Naive thymus-derived CD4-positive, alpha-beta T cell (primary cell): ENCODE measurements around the gene ZDHHC1. TPM values are rescaled to one million over a fixed set of nuclear protein-coding genes. Genes with fewer than 3 reads are reported as not detected.
"Not testable (repeated sequence)": the region's sequence is repeated elsewhere in the genome, so short reads cannot be mapped to it uniquely, and the experiment has no call there.

Experiments
- ATAC-seq: fragments of 150-1000 bp; cut with Tn5 transposase; 2 replicates; pipeline ENCODE4 v1.10.0; 2021; ENCODE audit warnings: mild to moderate bottlenecking, moderate library complexity
- CTCF ChIA-PET: fragments of 350-600 bp; sonication (Branson Sonifier 250); formaldehyde crosslinking; loops from one replicate; lab custom pipeline; 2021; ENCODE audit warnings: antibody characterized with exemption; lab: Charles Lee
- POLR2A ChIA-PET: fragments of 350-600 bp; sonication (Branson Sonifier 250); formaldehyde crosslinking; loops from one replicate; lab custom pipeline; 2021; ENCODE audit warnings: antibody characterized with exemption, inconsistent platforms; lab: Charles Lee
- DNase-seq, 9 donors: peaks; one replicate each; pipeline versions ENCODE4 v3.0.0 to v3.0.0-alpha.2; 2020 to 2022; ENCODE audit warnings: mixed read lengths in 1 of 9
- H3K27ac ChIP-seq: one replicate; pipeline ENCODE4 v1.7.0; 2013; ENCODE audit warnings: mild to moderate bottlenecking, low read depth, low read length, moderate library complexity
- H3K27me3 ChIP-seq, 2 donors: one replicate each; pipeline ENCODE4 v1.7.0; 2013; ENCODE audit warnings: low read length in 2 of 2, mild to moderate bottlenecking in 2 of 2, moderate library complexity in 2 of 2; ENCODE audit not compliant: control insufficient read depth in 2 of 2, insufficient read depth in 2 of 2
- H3K36me3 ChIP-seq, 3 experiments: 1 replicate in 2 of 3; 2 replicates in 1 of 3; pipeline ENCODE4 v1.7.0; 2013; ENCODE audit warnings: low read length in 3 of 3, mild to moderate bottlenecking in 3 of 3, moderate library complexity in 1 of 3; ENCODE audit not compliant: insufficient read depth in 3 of 3, control insufficient read depth in 2 of 3
- H3K4me1 ChIP-seq, 2 donors: one replicate each; pipeline ENCODE4 v1.7.0; 2013; ENCODE audit warnings: low read length in 2 of 2, mild to moderate bottlenecking in 2 of 2, moderate library complexity in 1 of 2; ENCODE audit not compliant: control insufficient read depth in 2 of 2, insufficient read depth in 2 of 2
- H3K4me3 ChIP-seq: 2 replicates; pipeline ENCODE4 v1.7.0; 2013; ENCODE audit warnings: mild to moderate bottlenecking, low read length
- H3K9me3 ChIP-seq, 3 experiments: 1 replicate in 2 of 3; 2 replicates in 1 of 3; pipeline ENCODE4 v1.7.0; 2013; ENCODE audit warnings: low read length in 3 of 3; ENCODE audit not compliant: control insufficient read depth in 2 of 3
- H3K27ac Mint-ChIP-seq, 9 donors: one replicate each; pipeline ENCODE4 v1.8.0; 2020 to 2022; ENCODE audit warnings: mixed read lengths in 9 of 9, mild to moderate bottlenecking in 8 of 9, moderate library complexity in 5 of 9, inconsistent platforms in 2 of 9
- H3K27me3 Mint-ChIP-seq, 5 donors: one replicate each; pipeline ENCODE4 v1.8.0; 2021 to 2022; ENCODE audit warnings: mixed read lengths in 5 of 5, mild to moderate bottlenecking in 1 of 5
- H3K36me3 Mint-ChIP-seq, 5 donors: one replicate each; pipeline ENCODE4 v1.8.0; 2020 to 2022; ENCODE audit warnings: mixed read lengths in 5 of 5, mild to moderate bottlenecking in 3 of 5, inconsistent platforms in 1 of 5
- H3K4me1 Mint-ChIP-seq, 7 donors: one replicate each; pipeline ENCODE4 v1.8.0; 2020 to 2022; ENCODE audit warnings: mixed read lengths in 7 of 7, mild to moderate bottlenecking in 3 of 7, inconsistent platforms in 1 of 7
- H3K4me3 Mint-ChIP-seq, 10 donors: one replicate each; pipeline ENCODE4 v1.8.0; 2020 to 2022; ENCODE audit warnings: mild to moderate bottlenecking in 10 of 10, mixed read lengths in 10 of 10, moderate library complexity in 6 of 10, inconsistent platforms in 2 of 10
- H3K9me3 Mint-ChIP-seq, 11 donors: one replicate each; pipeline ENCODE4 v1.8.0; 2020 to 2022; ENCODE audit warnings: mixed read lengths in 11 of 11, mild to moderate bottlenecking in 4 of 11, inconsistent platforms in 1 of 11, moderate library complexity in 1 of 11
- intact Hi-C, 2 donors: fragments of 100-400 bp; cut with micrococcal nuclease; formaldehyde crosslinking; loops; one replicate each; pipeline ENCODE4 v1.15.1; 2023
- polyA plus RNA-seq, 2 donors: library from polyadenylated mRNA; unstranded; fragments of 300-500 nt; fragmentation: Illumina TruSeq; gene quantifications; one replicate each; pipeline ENCODE4 v1.2.3, GENCODE V29; 2021
- total RNA-seq, 6 experiments: library from RNA in 5 of 6; stranded (reverse) in 5 of 6; gene quantifications; 1 replicate in 5 of 6; 2 replicates in 1 of 6; pipeline ENCODE4 v1.2.3 and lab custom pipeline; 2021 to 2026

ZDHHC1 gene
- total and polyA plus RNA-seq, 7 experiments from 2014 or later = 0.34 to 3.6 (median 0.48) TPM; not detected in 4

DNA sequence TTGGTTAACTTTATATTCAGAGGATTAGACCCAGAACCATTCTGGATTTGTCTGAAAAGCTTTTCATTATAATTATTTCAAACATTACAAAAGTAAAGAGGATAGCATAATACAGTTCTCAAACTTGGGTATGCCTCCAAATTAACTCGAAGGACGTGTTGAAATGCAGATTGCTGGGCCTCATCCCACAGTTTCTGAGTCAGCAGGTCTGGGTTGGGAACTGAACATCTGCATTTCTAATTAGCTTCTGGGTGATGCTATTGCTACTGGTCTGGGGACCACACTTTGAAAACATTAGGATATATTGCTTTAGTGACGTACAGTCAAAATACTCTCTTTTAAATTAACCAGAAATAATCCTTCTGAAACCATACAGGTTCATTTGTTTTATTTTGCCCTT, 33.0 kb downstream of the ZDHHC1 start:
- H3K9me3 Mint-ChIP-seq = no peaks in the 10 kb centered on the region
- Histone ChIP-seq H3K36me3 (no peaks in the 10 kb centered on the region), H3K4me3 (no peak overlapping the region), H3K27me3 (no peaks in the 10 kb centered on the region), H3K4me1 (no peaks in the 10 kb centered on the region), H3K27ac (no peak overlapping the region), H3K9me3 (no peaks in the 10 kb centered on the region)
- H3K4me1 Mint-ChIP-seq = no peaks in the 10 kb centered on the region
- peaks cover 0 to 21% (median 0%) of the 10 kb centered on the region in 5 donors for H3K27me3 Mint-ChIP-seq
- intact Hi-C loops = no loop called here
- ATAC-seq = no peak
- ChIA-PET POLR2A (no interaction called here), CTCF (no interaction called here)
- H3K36me3 Mint-ChIP-seq = no peaks in the 10 kb centered on the region
- no peak for DNase-seq
- no peak overlapping the region for H3K4me3 Mint-ChIP-seq
- H3K27ac Mint-ChIP-seq = no peak overlapping the region

DNA sequence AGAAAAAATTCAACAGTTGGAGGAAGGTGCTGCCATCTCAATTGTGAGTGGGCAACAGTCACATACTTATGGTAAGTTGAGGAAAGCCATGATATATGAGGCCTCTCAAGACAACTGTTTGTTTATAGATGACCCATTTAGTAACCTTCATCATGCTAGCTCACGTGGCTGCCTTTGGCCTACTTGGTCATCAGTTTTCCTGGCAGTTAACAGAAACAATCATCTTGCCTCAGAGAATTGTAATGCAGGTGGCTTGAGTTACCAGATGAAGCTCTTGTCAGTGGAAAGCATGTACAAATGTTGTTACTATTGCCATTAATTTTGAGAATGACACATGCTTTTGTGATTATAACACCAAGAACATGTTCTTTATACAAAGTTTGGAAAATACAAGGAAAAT, 37.6 kb downstream of the ZDHHC1 start:
- Mint-ChIP-seq H3K4me3 (no peak overlapping the region), H3K27ac (no peak overlapping the region), H3K9me3 (no peaks in the 10 kb centered on the region), H3K27me3 (peaks cover 0 to 15% (median 0%) of the 10 kb centered on the region in 5 donors), H3K36me3 (no peaks in the 10 kb centered on the region), H3K4me1 (no peaks in the 10 kb centered on the region)
- Histone ChIP-seq H3K36me3 (no peaks in the 10 kb centered on the region), H3K9me3 (no peaks in the 10 kb centered on the region), H3K27me3 (no peaks in the 10 kb centered on the region), H3K4me3 (no peak overlapping the region), H3K4me1 (no peaks in the 10 kb centered on the region), H3K27ac (no peak overlapping the region)
- POLR2A ChIA-PET = no interaction called here
- intact Hi-C loops = no loop called here
- no peak for DNase-seq
- ATAC-seq = no peak
- CTCF ChIA-PET = no interaction called here

DNA sequence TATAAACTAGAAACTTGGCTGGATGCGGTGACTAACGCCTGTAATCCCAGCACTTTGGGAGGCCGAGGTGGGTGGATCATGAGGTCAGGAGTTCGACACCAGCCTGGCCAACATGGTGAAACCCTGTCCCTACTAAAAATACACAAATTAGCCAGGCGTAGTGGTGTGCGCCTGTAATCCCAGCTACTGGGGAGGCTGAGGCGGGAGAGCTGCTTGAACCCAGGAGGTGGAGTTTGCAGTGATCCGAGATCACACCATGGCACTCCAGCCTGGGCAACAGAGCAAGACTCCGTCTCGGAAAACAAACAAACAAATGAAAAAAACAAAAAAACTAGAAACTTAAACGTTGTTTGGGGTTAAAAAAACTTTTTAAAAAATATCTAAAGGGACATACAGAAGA, 40.3 kb downstream of the ZDHHC1 start:
- H3K27ac Mint-ChIP-seq, POLR2A ChIA-PET, H3K4me1 Mint-ChIP-seq, H3K27ac ChIP-seq, H3K4me3 ChIP-seq, H3K4me1 ChIP-seq, H3K4me3 Mint-ChIP-seq, ATAC-seq, H3K36me3 Mint-ChIP-seq, DNase-seq, H3K9me3 Mint-ChIP-seq, H3K27me3 ChIP-seq, H3K9me3 ChIP-seq, CTCF ChIA-PET, H3K36me3 ChIP-seq, intact Hi-C loops: not testable (repeated sequence)
- peaks cover 0 to 12% (median 4%) of the 10 kb centered on the region in 5 donors for H3K27me3 Mint-ChIP-seq

DNA sequence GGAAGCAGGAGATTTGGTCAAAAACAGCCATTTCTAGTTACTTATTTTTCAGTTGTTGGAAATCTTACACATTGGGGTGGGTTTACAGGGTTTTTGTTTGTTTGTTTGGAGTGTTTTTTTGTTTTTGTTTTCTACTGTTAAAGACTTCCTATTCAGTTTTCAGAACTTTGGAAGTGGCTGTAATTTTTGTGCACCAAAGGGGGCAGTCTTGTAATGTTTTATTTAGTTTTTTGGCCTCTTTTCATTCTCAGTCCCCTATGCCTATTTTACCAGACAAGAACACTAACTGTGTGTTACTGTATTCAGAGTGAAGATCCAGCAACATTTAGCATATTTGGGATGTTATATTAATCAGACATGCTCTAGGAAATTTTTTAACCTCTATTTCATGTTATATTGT, 43.6 kb downstream of the ZDHHC1 start:
- Histone ChIP-seq H3K27me3 (no peaks in the 10 kb centered on the region), H3K9me3 (no peaks in the 10 kb centered on the region), H3K27ac (no peak overlapping the region), H3K4me1 (no peaks in the 10 kb centered on the region), H3K4me3 (no peak overlapping the region), H3K36me3 (no peaks in the 10 kb centered on the region)
- peaks cover 0 to 7% (median 4%) of the 10 kb centered on the region in 5 donors for H3K27me3 Mint-ChIP-seq
- no peaks in the 10 kb centered on the region for H3K4me1 Mint-ChIP-seq
- ChIA-PET CTCF (no interaction called here), POLR2A (interaction anchor here (0.6 kb wide), 1 partner anchor 26 kb away, joined by 3 read pairs; no protein-coding TSS in a partner anchor)
- no peaks in the 10 kb centered on the region for H3K9me3 Mint-ChIP-seq
- no peak overlapping the region for H3K4me3 Mint-ChIP-seq
- no peak overlapping the region for H3K27ac Mint-ChIP-seq
- no peak for DNase-seq
- intact Hi-C loops = no loop called here
- no peaks in the 10 kb centered on the region for H3K36me3 Mint-ChIP-seq
- ATAC-seq = no peak

DNA sequence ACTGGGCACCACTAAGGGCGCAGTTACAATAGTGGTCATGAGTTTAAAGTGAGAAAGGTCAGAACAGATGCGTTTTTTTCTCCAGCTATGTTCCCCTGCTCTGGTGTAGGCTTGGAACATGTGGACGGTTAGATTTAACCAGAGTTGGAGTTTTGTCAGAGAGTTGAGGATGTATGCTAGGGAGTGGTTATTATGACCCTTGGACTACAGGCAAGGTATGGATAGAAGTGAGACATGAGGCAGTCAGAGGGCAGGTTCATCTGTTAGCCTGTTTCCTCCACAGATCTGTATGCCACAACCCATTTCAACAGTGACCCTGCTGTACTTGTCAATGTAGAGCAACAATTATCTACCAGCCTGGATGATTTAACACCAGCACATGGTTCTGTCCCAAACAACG, 45.6 kb downstream of the ZDHHC1 start:
- ChIA-PET CTCF (interaction anchor here (0.7 kb wide), 1 partner anchor 61 kb away, joined by 8 read pairs; no protein-coding TSS in a partner anchor), POLR2A (no interaction called here)
- no peak overlapping the region for H3K27ac ChIP-seq
- Mint-ChIP-seq H3K9me3 (no peaks in the 10 kb centered on the region), H3K4me3 (no peak overlapping the region), H3K27ac (no peak overlapping the region), H3K4me1 (peaks cover 2 to 9% (median 4%) of the 10 kb centered on the region in 7 donors), H3K36me3 (no peaks in the 10 kb centered on the region), H3K27me3 (peaks cover 0 to 6% (median 1%) of the 10 kb centered on the region in 5 donors)
- intact Hi-C loops = no loop called here
- no peak overlapping the region for H3K4me3 ChIP-seq
- H3K4me1 ChIP-seq = no peaks in the 10 kb centered on the region
- DNase-seq (no peak), ATAC-seq (no peak)
- no peaks in the 10 kb centered on the region for H3K36me3 ChIP-seq
- no peaks in the 10 kb centered on the region for H3K27me3 ChIP-seq
- no peaks in the 10 kb centered on the region for H3K9me3 ChIP-seq

DNA sequence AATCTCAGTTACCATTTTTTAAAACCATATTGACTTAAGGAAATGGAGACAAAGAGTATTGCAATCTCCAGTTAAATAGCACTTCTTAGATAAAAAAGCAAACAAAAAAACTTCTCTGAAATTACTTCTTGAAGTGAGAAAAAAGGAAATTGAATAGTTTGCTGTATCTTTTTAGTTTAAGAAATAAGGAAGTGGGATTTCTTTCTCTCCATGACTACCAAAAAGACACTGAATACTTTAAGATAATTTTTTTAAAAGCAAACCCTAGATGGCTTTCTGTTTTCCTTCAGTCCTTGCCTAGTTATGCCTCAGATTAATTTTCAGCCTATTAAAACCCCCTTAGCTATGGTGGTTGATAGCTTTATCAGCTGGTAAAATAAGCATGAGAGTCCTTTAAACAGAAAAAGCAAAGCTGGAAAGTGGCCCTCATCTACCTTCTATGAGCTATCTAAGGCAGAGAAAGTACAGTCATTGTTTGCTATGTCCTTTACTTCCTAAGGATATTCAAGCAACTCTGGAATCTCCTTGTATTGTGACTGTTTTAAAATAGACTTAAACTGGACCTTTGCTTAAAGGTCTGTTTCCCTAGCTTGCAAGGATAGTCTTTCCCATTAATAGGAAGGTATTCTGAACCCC, 51.6 kb downstream of the ZDHHC1 start:
- intact Hi-C loops = no loop called here
- Mint-ChIP-seq H3K27ac (peak overlapping the region in 8 of 9 donors; percentile 39 to 82 (median 77)), H3K9me3 (no peaks in the 10 kb centered on the region), H3K27me3 (peaks cover 0 to 20% (median 0%) of the 10 kb centered on the region in 5 donors), H3K36me3 (no peaks in the 10 kb centered on the region), H3K4me3 (peak overlapping the region in 8 of 10 donors; percentile 15 to 61 (median 45)), H3K4me1 (peaks cover 9 to 33% (median 23%) of the 10 kb centered on the region in 7 donors)
- no peak overlapping the region for H3K4me3 ChIP-seq
- CTCF ChIA-PET = interaction anchor here (0.9 kb wide), 1 partner anchor 16 kb away, joined by 3 read pairs; no protein-coding TSS in a partner anchor
- H3K36me3 ChIP-seq = no peaks in the 10 kb centered on the region
- DNase-seq = peak in 3 of 9 donors; percentile 4 to 25 (median 11)
- H3K9me3 ChIP-seq = no peaks in the 10 kb centered on the region
- peaks cover 0 to 14% of the 10 kb centered on the region in 2 donors for H3K4me1 ChIP-seq
- POLR2A ChIA-PET = no interaction called here
- peak overlapping the region; percentile 34 for H3K27ac ChIP-seq
- no peaks in the 10 kb centered on the region for H3K27me3 ChIP-seq
- ATAC-seq = peak; percentile 20

DNA sequence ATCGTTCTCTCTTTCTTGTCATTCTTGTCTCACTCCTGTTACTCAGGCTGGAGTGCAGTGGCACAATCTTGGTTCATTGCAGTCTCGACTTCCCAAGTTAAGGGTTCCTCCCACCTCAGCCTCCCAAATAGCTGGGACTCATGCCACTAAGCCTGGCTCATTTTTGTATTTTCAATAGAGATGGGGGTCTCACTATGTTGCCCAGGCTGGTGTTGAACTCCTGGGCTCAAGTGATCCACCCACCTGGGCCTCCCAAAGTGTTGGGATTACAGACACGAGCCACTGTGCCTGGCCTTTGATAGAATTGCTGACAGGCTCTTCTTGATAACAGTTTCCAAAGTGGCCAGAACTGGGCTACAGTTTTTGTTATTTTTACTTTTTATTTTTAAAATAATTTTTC, 55.2 kb downstream of the ZDHHC1 start:
- intact Hi-C loops = no loop called here
- H3K27ac ChIP-seq = no peak overlapping the region
- Mint-ChIP-seq H3K4me3 (no peak overlapping the region), H3K9me3 (no peaks in the 10 kb centered on the region), H3K4me1 (peaks cover 9 to 28% (median 22%) of the 10 kb centered on the region in 7 donors), H3K27me3 (peaks cover 0 to 31% (median 0%) of the 10 kb centered on the region in 5 donors), H3K27ac (no peak overlapping the region), H3K36me3 (no peaks in the 10 kb centered on the region)
- H3K4me1 ChIP-seq = peaks cover 0 to 14% of the 10 kb centered on the region in 2 donors
- H3K4me3 ChIP-seq = no peak overlapping the region
- ChIA-PET CTCF (no interaction called here), POLR2A (no interaction called here)
- no peaks in the 10 kb centered on the region for H3K9me3 ChIP-seq
- no peak for ATAC-seq
- H3K27me3 ChIP-seq = no peaks in the 10 kb centered on the region
- H3K36me3 ChIP-seq = no peaks in the 10 kb centered on the region
- no peak for DNase-seq
